Esophagus squamous epithelium (tissue), 4 donors: ENCODE data around the gene KRTAP9-6.

ENCODE experiments used
- POLR2A ChIP-seq, 4 donors: fragments of 450-650 bp; IDR thresholded peaks; one replicate each; pipeline ENCODE4 v1.6.1; 2017; ENCODE audit warnings: antibody characterized with exemption in 4 of 4, mild to moderate bottlenecking in 4 of 4, moderate library complexity in 3 of 4
- TF ChIP-seq, protein P1 (sequence below), 6 experiments: fragments of 450-650 bp in 4 of 6; fragments of 200-600 bp in 2 of 6; sonication (generic) in 2 of 6; IDR thresholded peaks; one replicate each; pipeline ENCODE4 v1.5.1; 2016 to 2019; ENCODE audit warnings: antibody characterized with exemption in 6 of 6, mild to moderate bottlenecking in 4 of 6, moderate library complexity in 4 of 6

DNA sequence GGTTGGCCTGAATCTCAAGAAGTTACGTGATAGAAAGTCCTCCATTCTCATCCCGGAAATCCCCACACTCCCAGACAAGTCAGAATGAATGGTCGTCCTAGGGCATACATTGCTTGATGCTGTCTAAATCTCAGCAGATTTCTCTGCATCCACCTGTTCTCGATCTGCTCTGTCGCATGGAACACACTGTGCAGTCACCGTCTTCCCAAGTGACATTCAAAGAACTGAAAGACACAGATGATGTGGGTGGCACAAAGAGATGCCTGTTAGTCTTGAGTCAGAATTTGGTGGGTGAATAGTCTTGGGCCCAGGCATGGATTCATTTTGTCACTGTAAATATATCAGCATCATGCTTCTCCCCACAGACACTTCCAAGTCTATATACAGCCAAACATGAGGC is 33.4 kb upstream of the KRTAP9-6 start:
- TF ChIP-seq, protein P1, sequence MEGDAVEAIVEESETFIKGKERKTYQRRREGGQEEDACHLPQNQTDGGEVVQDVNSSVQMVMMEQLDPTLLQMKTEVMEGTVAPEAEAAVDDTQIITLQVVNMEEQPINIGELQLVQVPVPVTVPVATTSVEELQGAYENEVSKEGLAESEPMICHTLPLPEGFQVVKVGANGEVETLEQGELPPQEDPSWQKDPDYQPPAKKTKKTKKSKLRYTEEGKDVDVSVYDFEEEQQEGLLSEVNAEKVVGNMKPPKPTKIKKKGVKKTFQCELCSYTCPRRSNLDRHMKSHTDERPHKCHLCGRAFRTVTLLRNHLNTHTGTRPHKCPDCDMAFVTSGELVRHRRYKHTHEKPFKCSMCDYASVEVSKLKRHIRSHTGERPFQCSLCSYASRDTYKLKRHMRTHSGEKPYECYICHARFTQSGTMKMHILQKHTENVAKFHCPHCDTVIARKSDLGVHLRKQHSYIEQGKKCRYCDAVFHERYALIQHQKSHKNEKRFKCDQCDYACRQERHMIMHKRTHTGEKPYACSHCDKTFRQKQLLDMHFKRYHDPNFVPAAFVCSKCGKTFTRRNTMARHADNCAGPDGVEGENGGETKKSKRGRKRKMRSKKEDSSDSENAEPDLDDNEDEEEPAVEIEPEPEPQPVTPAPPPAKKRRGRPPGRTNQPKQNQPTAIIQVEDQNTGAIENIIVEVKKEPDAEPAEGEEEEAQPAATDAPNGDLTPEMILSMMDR (IDR thresholded peaks at IDR 0.05), result no peak
- TF ChIP-seq POLR2A (IDR thresholded peaks at IDR 0.05), result no peak
